GM19025 (cell line): ENCODE results near the gene ABCG1.

Source experiments
- ATAC-seq: cut with Tn5 transposase; IDR thresholded peaks from one replicate; pipeline ENCODE4 v1.9.1; 2021; ENCODE audit warnings: mild to moderate bottlenecking, low read depth, moderate library complexity; ENCODE audit not compliant: unreplicated experiment

Gene ABCG1

GRCh38 chr21:42300956-42301355 lies 82.0 kb downstream of the ABCG1 start:
- no peak for ATAC-seq

GRCh38 chr21:42301371-42302075 lies 82.6 kb downstream of the ABCG1 start:
- no peak for ATAC-seq

- ATAC-seq: no peak
Observed at GRCh38 chr21:42302076-42302650, 83.2 kb downstream of the ABCG1 start.

- ATAC-seq: no peak
Observed at GRCh38 chr21:42302794-42303193, 83.9 kb downstream of the ABCG1 start.

- no peak for ATAC-seq
Observed at GRCh38 chr21:42303443-42303842, 84.5 kb downstream of the ABCG1 start.

GRCh38 chr21:42304556-42305454 lies 85.9 kb downstream of the ABCG1 start:
- ATAC-seq: no peak

GRCh38 chr21:42305707-42306147 lies 86.8 kb downstream of the ABCG1 start:
- ATAC-seq: no peak

GRCh38 chr21:42306366-42307035 lies 87.6 kb downstream of the ABCG1 start:
- no peak for ATAC-seq

GRCh38 chr21:42307106-42307505 lies 88.2 kb downstream of the ABCG1 start:
- ATAC-seq: no peak

- ATAC-seq: no peak
Observed at GRCh38 chr21:42308161-42308913, 89.4 kb downstream of the ABCG1 start.

GRCh38 chr21:42308914-42309752 lies 90.2 kb downstream of the ABCG1 start:
- no peak for ATAC-seq

- ATAC-seq: no peak
Observed at GRCh38 chr21:42309753-42310213, 90.8 kb downstream of the ABCG1 start.

GRCh38 chr21:42310411-42311001 lies 91.6 kb downstream of the ABCG1 start:
- ATAC-seq: no peak

- no peak for ATAC-seq
Observed at GRCh38 chr21:42311160-42311559, 92.2 kb downstream of the ABCG1 start.

GRCh38 chr21:42311816-42312625 lies 93.1 kb downstream of the ABCG1 start:
- no peak for ATAC-seq

GRCh38 chr21:42312626-42313104 lies 93.7 kb downstream of the ABCG1 start:
- ATAC-seq: no peak

- ATAC-seq: no peak
Observed at GRCh38 chr21:42313501-42313969, 94.6 kb downstream of the ABCG1 start.
